ENCODE results near the gene RSRC1.
"Not testable (repeated sequence)": the region's sequence is repeated elsewhere in the genome, so short reads cannot be mapped to it uniquely, and the experiment has no call there.

RSRC1 gene

GRCh38 chr3:158405507-158405906, 295.6 kb downstream of the RSRC1 start:
- intact Hi-C loops (cut with DNase I; ENCODE audit: low total_unique reads) = no loop called here
- H3K9me3 ChIP-seq = no peaks in the 10 kb centered on the region

GRCh38 chr3:158407844-158408517, 298.1 kb downstream of the RSRC1 start:
- TF ChIP-seq CTCF (IDR thresholded peaks at IDR 0.05) = no peak
- Histone ChIP-seq H3K4me1 (no peaks in the 10 kb centered on the region), H3K27ac (no peak overlapping the region), H3K4me3 (no peak overlapping the region), H3K9me3 (peaks cover 0 to 4% (median 0%) of the 10 kb centered on the region in 3 donors), H3K27me3 (no peaks in the 10 kb centered on the region), H3K36me3 (no peaks in the 10 kb centered on the region)
- intact Hi-C loops (cut with DNase I; ENCODE audit: low total_unique reads) = no loop called here
- no peak for DNase-seq

More at GRCh38 chr3:158405507-158405906, 295.6 kb downstream of the RSRC1 start:
- no peak overlapping the region for H3K4me3 ChIP-seq
- H3K27ac ChIP-seq = no peak overlapping the region
- H3K36me3 ChIP-seq = no peaks in the 10 kb centered on the region
- no peak for TF ChIP-seq CTCF (IDR thresholded peaks at IDR 0.05)
- H3K27me3 ChIP-seq = no peaks in the 10 kb centered on the region
- no peaks in the 10 kb centered on the region for H3K4me1 ChIP-seq
- DNase-seq = no peak

- H3K4me3 ChIP-seq; intact Hi-C loops (cut with DNase I; ENCODE audit: low total_unique reads); H3K36me3 ChIP-seq; H3K9me3 ChIP-seq; H3K27ac ChIP-seq; DNase-seq; H3K27me3 ChIP-seq; H3K4me1 ChIP-seq: not testable (repeated sequence)
Observed at GRCh38 chr3:158408518-158408897, 298.6 kb downstream of the RSRC1 start.

- no peak for TF ChIP-seq CTCF (IDR thresholded peaks at IDR 0.05)
- intact Hi-C loops (cut with DNase I; ENCODE audit: low total_unique reads) = no loop called here
- DNase-seq = no peak
- Histone ChIP-seq H3K27ac (no peak overlapping the region), H3K36me3 (no peaks in the 10 kb centered on the region), H3K4me3 (no peak overlapping the region), H3K9me3 (no peaks in the 10 kb centered on the region), H3K27me3 (no peaks in the 10 kb centered on the region), H3K4me1 (no peaks in the 10 kb centered on the region)
Observed at GRCh38 chr3:158418035-158418434, 308.1 kb downstream of the RSRC1 start.

- no peak for TF ChIP-seq CTCF (IDR thresholded peaks at IDR 0.05)
- no peak for DNase-seq
- intact Hi-C loops (cut with DNase I; ENCODE audit: low total_unique reads) = no loop called here
- Histone ChIP-seq H3K36me3 (no peaks in the 10 kb centered on the region), H3K4me3 (no peak overlapping the region), H3K4me1 (no peaks in the 10 kb centered on the region), H3K27ac (no peak overlapping the region), H3K9me3 (no peaks in the 10 kb centered on the region), H3K27me3 (no peaks in the 10 kb centered on the region)
Observed at GRCh38 chr3:158419820-158420653, 310.1 kb downstream of the RSRC1 start.

GRCh38 chr3:158420654-158421396, 310.9 kb downstream of the RSRC1 start:
- Histone ChIP-seq H3K9me3 (no peaks in the 10 kb centered on the region), H3K36me3 (no peaks in the 10 kb centered on the region), H3K4me3 (no peak overlapping the region), H3K4me1 (no peaks in the 10 kb centered on the region), H3K27ac (no peak overlapping the region), H3K27me3 (no peaks in the 10 kb centered on the region)
- TF ChIP-seq CTCF (IDR thresholded peaks at IDR 0.05) = no peak
- intact Hi-C loops (cut with DNase I; ENCODE audit: low total_unique reads) = no loop called here
- no peak for DNase-seq
